ENCODE results near the gene TMEM145.
"Not testable (repeated sequence)": the region's sequence is repeated elsewhere in the genome, so short reads cannot be mapped to it uniquely, and the experiment has no call there.

The TMEM145 gene

DNA sequence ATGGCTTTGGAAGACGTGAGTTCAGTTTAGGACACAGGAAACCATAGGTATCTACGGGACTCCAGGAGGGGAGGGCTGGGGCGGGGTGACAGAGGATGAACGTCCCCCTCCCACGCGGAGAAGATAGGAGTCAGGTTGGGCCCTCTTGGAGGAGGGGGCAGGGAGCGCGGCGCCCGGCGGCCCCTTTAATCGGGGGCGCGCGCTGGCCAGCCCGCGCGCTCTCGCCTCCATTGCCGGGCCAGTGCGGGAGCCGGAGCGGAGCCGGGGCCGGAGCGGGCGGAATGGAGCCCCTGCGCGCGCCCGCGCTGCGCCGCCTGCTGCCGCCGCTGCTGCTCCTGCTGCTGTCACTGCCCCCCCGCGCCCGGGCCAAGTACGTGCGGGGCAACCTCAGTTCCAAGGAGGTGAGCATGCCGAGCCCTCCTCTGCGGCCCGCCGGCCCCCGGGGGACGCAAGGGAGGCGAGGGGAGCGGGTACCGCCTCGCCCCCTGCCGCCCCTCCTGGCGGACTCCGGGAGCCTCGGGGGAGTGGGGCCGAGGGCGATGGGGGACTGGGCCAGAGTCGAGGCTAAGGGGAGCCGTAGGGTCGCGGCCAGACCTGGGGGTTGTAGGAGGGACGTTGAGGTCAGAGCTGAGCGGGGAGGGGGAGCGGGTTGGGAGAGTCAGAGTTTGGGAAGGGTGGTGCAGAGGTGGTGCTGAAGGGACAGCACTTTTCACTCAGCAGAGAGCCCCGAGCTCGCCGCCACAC, at the start of gene TMEM145:
TMEM145 (plus strand) TSS at position 214 of the 744 bp plus-strand sequence; CDS start at position 282, 68 bp downstream.
- DNase-seq (ENCODE audit: low spot score): peak; percentile 94

DNA sequence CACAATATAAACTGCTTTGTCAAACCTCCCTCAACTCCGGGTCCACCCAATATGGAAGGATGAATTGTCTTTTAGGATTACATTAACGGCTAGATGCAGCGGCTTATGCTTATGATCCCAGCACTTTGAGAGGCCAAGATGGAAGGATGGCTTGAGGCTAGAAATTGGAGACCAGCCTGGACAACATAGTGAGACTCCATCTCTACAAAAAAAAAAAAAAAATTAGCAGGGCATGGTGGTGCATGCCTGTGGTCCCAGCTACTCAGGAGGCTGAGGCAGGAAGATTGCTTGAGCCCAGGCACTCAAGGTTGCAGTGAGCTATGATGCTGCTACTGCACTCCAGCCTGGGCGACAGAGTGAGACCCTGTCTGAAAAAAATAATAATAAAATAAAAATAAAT, 47.0 kb upstream of the TMEM145 start:
- DNase-seq (ENCODE audit: low spot score): not testable (repeated sequence)

DNA sequence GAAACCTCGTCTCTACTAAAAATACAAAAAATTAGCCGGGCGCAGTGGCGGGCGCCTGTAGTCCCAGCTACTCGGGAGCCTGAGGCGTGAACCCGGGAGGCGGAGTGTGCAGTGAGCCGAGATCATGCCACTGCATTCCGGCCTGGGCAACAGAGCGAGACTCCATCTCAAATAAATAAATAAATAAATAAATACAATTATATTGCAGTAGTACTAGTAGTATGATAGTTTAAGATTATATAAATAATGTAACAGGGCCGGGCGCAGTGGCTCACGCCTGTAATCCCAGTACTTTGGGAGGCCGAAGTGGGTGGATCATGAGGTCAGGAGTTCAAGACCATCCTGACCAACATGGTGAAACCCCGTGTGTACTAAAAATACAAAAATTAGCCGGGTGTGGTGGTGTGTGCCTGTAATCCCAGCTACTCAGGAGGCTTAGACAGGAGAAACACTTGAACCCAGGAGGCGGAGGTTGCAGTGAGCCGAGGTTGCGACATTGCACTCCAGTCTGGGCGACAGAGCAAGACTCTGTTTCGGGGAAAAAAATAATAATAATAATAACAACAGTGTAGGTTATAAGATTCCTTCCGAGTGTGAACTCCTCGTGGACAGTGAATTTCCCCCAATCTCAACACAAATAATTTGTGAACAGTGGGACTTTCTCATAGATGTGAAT, 46.0 kb upstream of the TMEM145 start:
- not testable (repeated sequence) for DNase-seq (ENCODE audit: low spot score)

DNA sequence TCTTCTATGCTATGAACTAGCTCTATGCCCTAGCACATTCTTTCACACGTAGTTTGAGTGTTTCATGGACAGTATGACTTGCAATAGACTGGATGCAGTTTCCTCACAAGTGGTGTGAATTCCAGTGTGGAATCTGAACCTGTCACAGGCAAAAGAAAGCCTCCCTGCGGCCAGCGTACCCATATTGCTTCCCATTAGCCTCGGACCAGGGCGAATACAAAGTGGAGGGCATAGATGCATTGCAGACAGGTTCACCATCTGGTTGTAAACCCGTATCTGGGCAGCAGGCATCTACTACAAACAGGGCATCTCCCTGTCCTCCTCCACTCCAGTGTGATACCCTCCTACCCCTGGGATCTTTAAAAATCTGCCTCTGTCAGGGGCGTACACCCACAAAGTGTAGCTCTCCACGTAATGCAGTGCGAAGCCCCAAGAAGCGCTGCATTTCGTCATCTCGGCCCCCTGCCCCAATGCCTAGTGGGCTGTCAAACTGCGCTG, 45.4 kb upstream of the TMEM145 start:
- no peak for DNase-seq (ENCODE audit: low spot score)

DNA sequence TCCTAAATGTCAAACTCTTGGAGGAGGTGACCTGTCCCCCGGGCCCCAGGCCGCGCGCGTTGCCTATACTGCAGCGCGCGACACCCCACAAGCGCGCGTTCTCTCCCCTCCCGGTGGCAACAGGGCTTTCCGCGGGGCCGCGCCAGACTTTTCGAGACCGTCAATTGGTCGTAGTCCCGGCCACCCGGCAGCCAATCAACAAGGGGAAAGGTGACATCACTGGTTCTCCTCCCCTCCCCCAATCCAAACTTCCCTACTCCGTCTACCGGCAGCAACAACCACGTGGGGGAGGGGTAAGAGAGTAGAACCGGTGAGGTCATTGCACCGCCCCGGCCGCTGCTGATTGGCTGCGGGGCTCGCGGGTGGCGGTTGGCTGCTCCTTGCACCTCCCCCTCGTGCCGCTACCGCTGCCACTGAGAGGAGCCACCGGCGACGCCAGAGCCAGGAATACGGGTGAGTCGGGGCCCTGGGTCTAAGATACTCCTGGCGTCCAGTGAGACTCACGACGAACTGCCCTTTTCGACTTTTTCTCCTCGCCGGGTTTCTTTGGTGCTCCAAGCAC, 44.9 kb upstream of the TMEM145 start:
- DNase-seq (ENCODE audit: low spot score): peak; percentile 88

DNA sequence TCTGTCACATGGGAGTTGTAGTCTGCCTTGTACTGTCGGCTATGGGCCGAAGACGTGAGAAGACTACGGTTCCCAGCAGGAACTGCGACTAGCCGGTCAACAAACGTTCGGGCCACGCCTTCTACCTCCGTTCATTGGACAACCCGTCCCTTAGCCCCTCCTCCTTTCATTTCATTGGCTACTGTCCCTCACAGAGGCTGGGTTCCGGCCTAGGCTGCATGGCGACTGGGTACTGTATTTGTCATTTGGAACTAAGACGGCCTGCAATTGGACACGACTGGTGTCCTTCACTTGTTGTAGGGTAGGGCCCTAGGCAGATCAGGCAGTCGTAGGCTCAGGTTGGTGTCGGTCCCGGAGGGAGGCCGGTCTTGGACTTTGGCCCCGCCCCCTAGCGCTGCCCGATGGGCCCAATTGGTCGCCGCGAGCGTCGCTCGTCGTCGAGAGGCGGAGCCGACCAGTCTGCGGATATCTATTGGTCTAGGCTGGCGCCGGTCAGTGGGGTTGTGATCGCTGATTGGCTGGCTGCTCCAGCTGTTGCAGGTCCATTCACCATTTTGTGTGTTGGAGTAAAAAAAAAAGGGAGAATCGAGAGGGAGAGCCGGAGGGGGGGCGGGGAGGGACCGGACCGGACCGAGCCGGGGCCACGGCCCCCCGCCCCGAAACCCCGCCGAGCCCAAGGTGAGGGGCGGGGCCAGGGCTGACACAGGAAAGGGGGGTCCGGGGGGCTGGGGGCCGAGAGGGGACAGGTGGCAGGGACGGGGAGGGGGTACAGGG, 44.2 kb upstream of the TMEM145 start, which contains the start of gene CIC:
CIC (plus strand) TSS at position 549 of the 774 bp plus-strand sequence. CDS start 2,532 bp downstream, outside the sequence.
- DNase-seq (ENCODE audit: low spot score): peak; percentile 96

DNA sequence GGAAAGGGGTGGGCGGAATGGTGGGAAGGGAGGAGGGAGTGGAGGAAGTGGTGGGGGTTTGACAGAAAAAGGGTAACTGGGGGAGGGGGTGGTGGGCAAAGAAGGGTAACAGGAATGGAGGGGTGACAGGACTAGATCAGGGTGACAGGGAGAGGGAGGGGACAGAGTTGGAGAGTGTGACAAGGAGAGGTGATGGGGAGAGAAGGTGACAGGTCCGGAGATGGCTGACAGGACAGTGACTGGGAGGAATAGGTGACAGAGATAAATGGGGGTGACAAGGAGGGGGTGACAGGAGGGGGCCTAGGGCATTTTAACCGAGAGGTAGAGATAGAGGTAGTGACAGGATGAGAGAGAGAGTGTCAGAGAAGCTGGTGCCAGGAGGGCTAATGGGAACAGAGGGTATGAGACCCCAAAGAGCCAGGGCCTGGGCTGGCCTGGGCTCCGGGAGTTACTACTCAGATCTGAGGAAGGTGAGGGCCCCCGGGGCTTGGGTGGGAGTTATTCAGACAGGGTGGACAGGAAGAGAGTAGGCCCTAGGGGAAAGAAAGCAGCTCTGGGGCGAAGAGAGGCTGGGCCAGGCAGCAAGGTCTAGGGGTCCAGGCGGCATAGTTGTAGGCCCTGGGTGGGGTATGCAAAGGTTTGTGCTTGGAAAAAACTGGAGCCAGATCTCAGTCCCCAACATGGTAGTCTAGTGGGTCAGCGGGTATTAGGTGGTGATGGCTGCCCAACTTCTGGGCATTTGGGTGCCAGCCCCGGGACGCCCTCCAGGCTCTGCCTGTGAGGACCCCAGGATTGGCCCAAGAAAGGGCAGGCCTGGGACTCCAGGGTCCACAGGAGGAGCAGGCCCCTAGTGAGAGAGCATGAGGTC, 43.4 kb upstream of the TMEM145 start:
- no peak for DNase-seq (ENCODE audit: low spot score)

DNA sequence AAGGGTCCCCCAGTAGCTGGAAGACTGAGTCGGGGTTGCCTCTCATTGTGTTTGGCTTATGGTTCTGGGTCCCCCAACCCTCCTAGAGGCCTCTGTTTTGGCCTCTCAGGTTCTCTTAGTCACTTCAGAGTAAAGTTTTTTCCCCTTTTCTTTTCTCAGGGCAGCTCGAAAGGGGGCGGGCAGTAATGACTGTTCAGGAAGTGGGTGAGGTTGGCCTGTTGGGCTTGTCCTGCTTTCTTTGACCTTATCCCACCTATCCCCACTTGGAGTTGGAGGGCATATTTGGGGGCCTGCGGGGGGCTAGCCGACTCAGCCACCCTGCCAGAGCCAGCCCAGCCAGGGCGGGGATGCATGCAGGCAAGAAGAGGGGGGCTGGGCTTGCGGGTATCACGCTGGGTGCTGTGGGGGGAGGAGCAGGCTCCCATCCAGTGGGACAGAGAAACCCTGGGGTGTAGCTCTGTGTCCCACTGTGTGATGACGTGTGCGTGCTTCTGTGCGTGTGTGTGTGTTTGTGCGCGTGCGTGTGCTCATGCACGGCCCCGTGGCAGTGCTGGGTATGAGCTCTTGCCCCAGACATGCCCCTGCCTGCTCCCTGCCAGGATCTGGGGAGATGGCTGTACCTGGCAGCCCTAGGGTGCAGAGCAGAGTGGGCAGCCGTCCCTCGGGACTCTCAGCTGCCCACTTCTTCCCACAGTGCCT, 42.6 kb upstream of the TMEM145 start:
- no peak for DNase-seq (ENCODE audit: low spot score)

DNA sequence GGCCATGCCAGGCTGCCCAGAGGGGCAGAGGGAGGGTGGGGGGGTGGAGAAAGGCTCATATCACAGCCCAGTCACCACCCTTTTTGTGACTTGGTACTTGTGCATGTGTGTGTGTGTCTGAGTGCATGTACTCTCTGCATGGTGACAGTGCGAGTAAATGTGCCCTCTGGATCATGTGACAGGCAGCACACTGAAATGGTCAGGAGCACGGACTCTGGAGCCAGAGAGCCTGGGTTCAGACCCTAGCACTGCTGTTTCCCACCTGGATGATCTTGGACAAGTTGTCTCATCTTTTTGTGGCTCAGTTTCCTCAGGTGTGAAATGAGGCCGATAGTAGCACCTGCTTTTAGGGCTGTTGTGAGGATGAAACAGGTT, 42.1 kb upstream of the TMEM145 start:
- DNase-seq (ENCODE audit: low spot score): no peak

DNA sequence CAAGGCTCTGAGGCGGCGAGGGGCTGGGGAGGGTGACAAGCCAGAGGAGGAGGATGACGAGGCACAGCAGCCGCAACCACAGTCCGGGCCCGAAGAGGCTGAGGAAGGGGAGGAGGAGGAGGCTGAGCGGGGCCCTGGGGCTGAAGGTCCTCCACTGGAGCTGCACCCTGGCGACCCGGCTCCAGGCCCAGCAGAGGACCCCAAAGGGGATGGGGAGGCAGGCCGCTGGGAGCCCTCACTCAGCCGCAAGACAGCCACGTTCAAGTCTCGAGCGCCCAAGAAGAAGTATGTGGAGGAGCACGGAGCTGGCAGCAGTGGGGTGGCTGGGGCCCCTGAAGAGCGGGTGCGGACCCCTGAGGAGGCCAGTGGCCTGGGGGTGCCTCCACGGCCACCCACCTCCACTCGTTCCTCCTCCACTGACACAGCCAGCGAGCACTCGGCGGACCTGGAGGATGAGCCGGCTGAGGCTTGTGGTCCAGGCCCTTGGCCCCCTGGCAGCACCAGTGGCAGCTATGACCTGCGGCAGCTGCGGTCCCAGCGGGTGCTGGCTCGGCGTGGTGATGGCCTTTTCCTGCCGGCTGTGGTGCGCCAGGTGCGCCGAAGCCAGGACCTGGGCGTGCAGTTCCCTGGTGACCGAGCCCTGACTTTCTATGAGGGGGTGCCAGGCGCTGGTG, 41.1 kb upstream of the TMEM145 start:
- no peak for DNase-seq (ENCODE audit: low spot score)

DNA sequence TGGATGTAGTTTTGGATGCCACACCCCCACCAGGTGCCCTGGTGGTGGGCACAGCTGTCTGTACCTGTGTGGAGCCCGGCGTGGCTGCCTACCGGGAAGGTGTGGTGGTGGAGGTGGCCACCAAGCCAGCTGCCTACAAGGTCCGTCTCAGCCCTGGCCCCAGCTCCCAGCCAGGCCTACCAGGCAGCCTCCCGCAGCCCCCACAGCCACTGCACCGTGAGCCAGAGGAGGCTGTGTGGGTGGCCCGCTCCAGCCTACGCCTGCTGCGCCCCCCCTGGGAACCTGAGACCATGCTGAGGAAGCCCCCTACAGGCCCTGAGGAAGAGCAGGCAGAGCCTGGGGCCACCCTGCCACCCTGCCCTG, 40.6 kb upstream of the TMEM145 start:
- no peak for DNase-seq (ENCODE audit: low spot score)

DNA sequence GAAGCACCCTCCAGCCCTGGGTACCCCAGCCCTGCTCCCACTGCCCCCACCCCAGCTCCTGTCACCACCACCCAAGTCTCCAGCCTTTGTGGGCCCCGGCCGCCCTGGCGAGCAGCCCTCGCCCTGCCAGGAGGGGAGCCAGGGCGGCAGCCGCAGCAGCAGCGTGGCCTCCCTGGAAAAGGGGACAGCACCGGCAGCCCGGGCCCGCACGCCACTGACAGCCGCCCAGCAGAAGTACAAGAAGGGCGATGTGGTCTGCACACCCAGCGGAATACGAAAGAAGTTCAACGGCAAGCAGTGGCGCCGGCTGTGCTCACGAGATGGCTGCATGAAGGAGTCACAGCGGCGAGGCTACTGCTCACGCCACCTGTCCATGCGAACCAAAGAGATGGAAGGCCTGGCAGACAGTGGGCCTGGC, 40.1 kb upstream of the TMEM145 start:
- DNase-seq (ENCODE audit: low spot score): no peak

DNA sequence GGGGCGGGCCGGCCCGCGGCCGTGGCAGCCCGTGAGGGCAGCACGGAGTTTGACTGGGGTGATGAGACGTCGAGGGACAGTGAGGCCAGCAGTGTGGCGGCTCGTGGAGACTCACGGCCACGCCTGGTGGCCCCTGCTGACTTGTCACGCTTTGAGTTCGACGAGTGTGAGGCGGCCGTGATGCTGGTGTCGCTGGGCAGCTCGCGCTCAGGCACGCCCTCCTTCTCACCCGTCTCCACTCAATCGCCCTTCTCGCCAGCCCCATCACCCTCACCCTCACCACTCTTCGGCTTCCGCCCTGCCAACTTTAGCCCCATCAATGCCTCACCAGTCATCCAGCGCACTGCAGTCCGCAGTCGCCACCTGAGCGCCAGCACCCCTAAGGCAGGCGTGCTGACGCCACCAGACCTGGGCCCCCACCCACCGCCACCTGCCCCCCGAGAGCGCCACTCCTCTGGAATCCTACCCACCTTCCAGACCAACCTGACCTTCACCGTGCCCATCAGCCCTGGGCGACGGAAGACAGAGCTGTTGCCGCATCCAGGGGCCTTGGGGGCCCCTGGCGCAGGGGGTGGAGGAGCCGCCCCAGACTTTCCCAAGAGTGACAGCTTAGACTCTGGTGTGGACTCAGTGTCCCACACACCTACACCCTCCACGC, 39.6 kb upstream of the TMEM145 start:
- no peak for DNase-seq (ENCODE audit: low spot score)

DNA sequence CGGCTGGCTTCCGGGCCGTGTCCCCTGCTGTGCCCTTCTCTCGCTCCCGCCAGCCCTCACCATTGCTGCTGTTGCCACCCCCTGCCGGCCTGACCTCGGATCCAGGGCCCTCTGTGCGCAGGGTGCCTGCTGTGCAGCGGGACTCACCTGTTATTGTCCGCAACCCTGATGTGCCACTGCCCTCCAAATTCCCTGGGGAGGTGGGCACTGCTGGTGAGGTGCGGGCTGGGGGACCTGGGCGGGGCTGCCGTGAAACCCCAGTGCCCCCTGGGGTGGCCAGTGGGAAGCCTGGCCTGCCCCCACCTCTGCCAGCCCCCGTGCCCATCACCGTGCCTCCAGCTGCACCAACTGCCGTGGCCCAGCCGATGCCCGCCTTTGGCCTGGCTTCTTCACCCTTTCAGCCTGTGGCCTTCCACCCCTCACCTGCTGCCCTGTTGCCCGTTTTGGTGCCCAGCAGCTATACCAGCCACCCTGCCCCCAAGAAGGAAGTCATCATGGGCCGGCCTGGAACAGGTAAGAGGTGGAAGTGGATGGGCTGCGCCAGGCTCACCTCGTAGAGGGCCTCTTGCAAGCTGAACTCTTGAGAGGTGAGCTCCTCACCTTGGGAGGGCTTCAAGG, 38.9 kb upstream of the TMEM145 start:
- no peak for DNase-seq (ENCODE audit: low spot score)

DNA sequence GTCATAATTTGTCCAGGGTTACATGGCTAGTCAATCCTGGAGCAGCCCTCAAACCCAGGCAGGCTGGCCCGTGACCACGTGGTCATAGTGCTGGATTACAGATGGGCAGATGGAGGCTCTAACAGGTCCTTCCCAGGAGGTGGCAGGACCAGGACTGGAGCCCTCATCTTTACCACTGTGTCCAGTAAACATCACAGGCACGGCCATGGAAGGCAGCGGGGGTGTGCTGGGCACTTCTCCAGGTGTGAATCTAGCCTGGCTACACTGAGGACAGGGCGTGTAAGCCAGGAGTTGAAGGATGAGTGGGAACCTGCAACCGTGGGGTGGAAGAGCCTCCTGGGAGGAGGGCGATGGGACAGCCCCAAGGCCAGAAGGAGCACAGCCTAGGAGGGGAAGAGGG, 38.0 kb upstream of the TMEM145 start:
- DNase-seq (ENCODE audit: low spot score): no peak

DNA sequence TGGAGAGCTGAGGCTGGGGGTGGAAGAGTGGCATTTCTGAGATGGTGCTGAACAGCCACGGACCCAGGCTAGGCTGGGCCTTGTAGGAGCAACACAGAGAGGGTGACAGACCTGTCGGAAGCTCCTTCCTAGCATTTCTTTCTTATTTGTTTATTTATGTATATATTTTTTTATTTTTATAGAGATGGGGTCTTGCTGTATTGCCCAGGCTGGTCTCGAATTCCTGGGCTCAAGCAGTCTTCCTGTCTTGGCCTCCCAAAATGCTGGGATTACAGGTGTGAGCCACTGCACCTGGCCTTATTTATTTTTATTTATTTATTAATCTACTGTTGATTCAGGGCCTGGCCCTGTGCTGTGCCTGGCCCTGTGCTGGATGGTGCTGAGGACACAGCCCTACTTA, 37.6 kb upstream of the TMEM145 start:
- DNase-seq (ENCODE audit: low spot score): no peak

DNA sequence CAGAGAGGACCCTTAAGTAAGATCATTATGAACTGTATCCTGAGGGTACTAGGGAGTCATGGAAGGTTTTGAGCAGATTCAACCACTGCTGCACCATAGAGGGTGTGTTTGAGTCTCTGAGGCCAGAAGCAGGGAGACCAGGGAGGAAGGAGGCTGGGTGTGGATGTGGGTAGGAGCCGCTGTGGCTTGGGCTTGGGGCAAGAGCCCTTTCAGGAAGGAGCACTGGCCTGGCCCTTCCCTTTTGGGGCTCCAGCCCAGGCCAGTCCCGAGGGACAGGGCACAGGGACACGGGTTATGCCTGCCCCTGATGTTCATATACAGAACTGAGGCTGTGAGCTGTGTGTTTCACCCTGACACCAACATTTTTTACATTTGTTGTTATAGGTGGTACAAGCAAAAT, 36.8 kb upstream of the TMEM145 start:
- DNase-seq (ENCODE audit: low spot score): no peak

DNA sequence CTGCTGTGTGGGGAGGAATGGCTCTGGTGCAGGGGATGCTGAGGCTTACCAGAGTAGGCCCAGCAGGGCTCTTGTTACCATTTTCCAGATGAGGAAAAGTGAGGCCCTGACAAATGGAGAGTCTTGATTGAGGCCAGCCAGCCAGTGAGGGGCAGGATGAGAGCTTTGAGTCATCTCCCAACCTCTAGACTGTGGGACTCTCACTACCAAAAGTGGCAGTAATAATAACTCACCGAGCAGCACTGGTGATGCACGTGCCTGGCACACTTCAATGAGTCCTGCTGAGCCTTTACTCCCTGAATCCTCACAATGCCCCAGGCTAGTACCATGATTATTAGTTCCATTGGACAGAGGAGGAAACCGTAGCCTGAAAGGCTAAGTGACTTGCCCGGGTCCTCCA, 36.3 kb upstream of the TMEM145 start:
- DNase-seq (ENCODE audit: low spot score): no peak

DNA sequence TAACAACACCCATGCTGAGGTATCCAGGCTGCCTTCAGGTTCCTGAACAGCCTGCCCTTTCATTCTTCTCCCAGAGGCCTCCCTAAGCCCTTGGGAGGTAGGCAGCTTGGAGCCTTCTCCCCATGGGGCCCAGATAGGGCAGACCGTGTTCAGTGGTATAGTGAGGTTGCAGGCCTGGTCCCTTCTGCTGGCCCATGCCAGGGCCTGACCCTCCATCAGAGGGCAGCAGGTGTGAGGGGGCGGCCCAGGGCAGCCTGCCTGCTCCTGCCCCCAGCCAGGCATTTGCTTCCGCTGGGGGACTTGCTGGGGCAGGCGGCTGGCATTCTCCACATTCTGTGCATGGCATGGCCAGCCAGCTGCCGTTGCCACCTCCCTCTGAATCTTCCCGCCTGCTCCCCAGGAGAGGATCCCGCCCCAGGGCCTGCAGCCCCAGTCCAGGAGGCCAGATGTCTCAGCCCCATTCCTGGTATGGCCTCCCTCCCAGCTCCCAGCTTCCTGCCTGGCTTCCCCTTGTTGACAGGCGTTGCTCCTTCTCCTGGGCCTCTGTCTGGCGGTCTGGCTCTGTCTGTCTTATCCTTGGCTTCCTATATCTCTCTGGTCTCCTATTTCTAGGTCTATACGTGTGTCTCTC, 35.2 kb upstream of the TMEM145 start:
- no peak for DNase-seq (ENCODE audit: low spot score)

Data from iPS-NIHi11 (cell line).